ENCODE results near the gene ADARB1. TPM values are rescaled to one million over a fixed set of nuclear protein-coding genes. Genes with fewer than 3 reads are reported as not detected.

Gene ADARB1
- total RNA-seq, 1 experiment from 2014 or later = 15.8 TPM

- no peak overlapping the region for H3K18ac ChIP-seq (ENCODE audit: insufficient read length, low read depth, low read length)
- H3K14ac ChIP-seq (ENCODE audit: insufficient read depth, low read length) = no peak overlapping the region; the same call in 1 of the 2 replicates
- H4K91ac ChIP-seq (ENCODE audit: insufficient read length, low read depth, low read length) = no peak overlapping the region
- no peak for TF ChIP-seq CTCF (conservative IDR thresholded peaks at IDR 0.05)
- H3K4me1 ChIP-seq (ENCODE audit: insufficient read depth, low read length) = no peaks in the 10 kb centered on the region
- WGBS (ENCODE audit: extremely low coverage, insufficient read length, low lambda C conversion rate) = no CpG with 5 or more reads among the region's 17 CpGs
- no peak overlapping the region for H3K9ac ChIP-seq (ENCODE audit: extremely low read depth, insufficient read length, low read length)
- H3K4me3 Mint-ChIP-seq = no peak overlapping the region
- no peak overlapping the region for H2AFZ ChIP-seq (ENCODE audit: low read length)
- peaks cover 5% of the 10 kb centered on the region for H3K27me3 Mint-ChIP-seq (ENCODE audit: low read depth)
- peaks cover 0 to 8% of the 10 kb centered on the region in 2 experiments; a peak in 1 of 4 replicates for H3K4me1 Mint-ChIP-seq
- H3K23me2 ChIP-seq (ENCODE audit: insufficient read length, low read depth, low read length, poor library complexity, severe bottlenecking) = no peaks in the 10 kb centered on the region
- no peak overlapping the region for H2BK12ac ChIP-seq (ENCODE audit: insufficient read length, low read depth, low read length)
- no peaks in the 10 kb centered on the region; a peak in 1 of 5 replicates for H3K9me3 Mint-ChIP-seq
- H3K4me2 ChIP-seq (ENCODE audit: insufficient read depth, insufficient read length, low read length) = no peak overlapping the region
- no peak overlapping the region for H3K56ac ChIP-seq (ENCODE audit: insufficient read length, low read depth, low read length)
- no peaks in the 10 kb centered on the region for H4K20me1 ChIP-seq (ENCODE audit: control insufficient read depth, insufficient read depth, insufficient read length)
- DNase-seq = peak; percentile 12
- H4K5ac ChIP-seq (ENCODE audit: insufficient read length, low read depth, low read length) = no peak overlapping the region
- no peak overlapping the region for H3T11ph ChIP-seq (ENCODE audit: low read length)
- H3K27me3 ChIP-seq (ENCODE audit: insufficient read depth, low read length) = no peaks in the 10 kb centered on the region
- H2AK5ac ChIP-seq (ENCODE audit: insufficient read length, low read length) = no peak overlapping the region
- no peak overlapping the region for H2BK15ac ChIP-seq (ENCODE audit: low read depth, low read length)
- H3K4ac ChIP-seq (ENCODE audit: low read depth, low read length) = no peak overlapping the region
- no peak overlapping the region for H2BK20ac ChIP-seq (ENCODE audit: low read depth, low read length, poor library complexity, severe bottlenecking)
- no peak overlapping the region for H2BK5ac ChIP-seq (ENCODE audit: insufficient read length, low read length)
- peaks cover 9 to 21% (median 14%) of the 10 kb centered on the region in 3 experiments for H3K36me3 Mint-ChIP-seq (ENCODE audit: insufficient read depth in 1 of 3, low read depth in 3 of 3)
- H3K27ac ChIP-seq (ENCODE audit: insufficient read length, low read depth, low read length) = no peak overlapping the region
- H3K27ac Mint-ChIP-seq = no peak overlapping the region
- H2BK120ac ChIP-seq (ENCODE audit: low read depth, low read length, poor library complexity, severe bottlenecking) = no peak overlapping the region
- no peaks in the 10 kb centered on the region for H3K79me2 ChIP-seq (ENCODE audit: insufficient read depth, low read length)
- no peak overlapping the region for H3K23ac ChIP-seq (ENCODE audit: insufficient read length, low read depth, low read length)
- no peaks in the 10 kb centered on the region for H3K9me3 ChIP-seq (ENCODE audit: control insufficient read depth, low read depth, low read length)
- no peaks in the 10 kb centered on the region for H3K79me1 ChIP-seq (ENCODE audit: insufficient read depth, low read depth, low read length, poor library complexity, severe bottlenecking)
- no peak overlapping the region for H4K8ac ChIP-seq (replicated peaks; ENCODE audit: insufficient read length, low read depth, low read length)
These were observed 184.9 kb downstream of the ADARB1 start for GRCh38 chr21:45259206-45259840.
